Breast epithelium (tissue), 3 donors: ENCODE results near the gene SAP25.

Experiments
- CTCF ChIP-seq, 3 donors: fragments of 450-650 bp; IDR thresholded peaks; one replicate each; pipeline ENCODE4 v1.5.1; 2016 to 2017; ENCODE audit warnings: antibody characterized with exemption in 3 of 3, mild to moderate bottlenecking in 3 of 3, moderate library complexity in 3 of 3
- POLR2A ChIP-seq: fragments of 450-650 bp; IDR thresholded peaks from one replicate; pipeline ENCODE4 v1.6.1; 2016; ENCODE audit warnings: antibody characterized with exemption, mild to moderate bottlenecking, moderate library complexity

GRCh38 chr7:100611983-100612729 is 38.5 kb upstream of the SAP25 start, which contains the start of gene MOSPD3:
- TF ChIP-seq POLR2A (peak; percentile 50), CTCF (IDR thresholded peaks at IDR 0.05) (peak in 2 of 3 donors; percentile 34 to 35)
